ACC112 (cell line): ENCODE measurements around the gene TSPAN9.
A peak's percentile ranks its signal among the peaks of the same experiment; 100 is the strongest.

ENCODE experiments used
- H2AFZ ChIP-seq: fragments of 200-600 bp; sonication (generic); one replicate; pipeline ENCODE4 v1.6.0; 2017; ENCODE audit warnings: antibody characterized with exemption, low read length; ENCODE audit not compliant: unreplicated experiment
- H3K27ac ChIP-seq: fragments of 200-600 bp; sonication (generic); 2 replicates; pipeline ENCODE4 v1.5.1; 2014; ENCODE audit warnings: low read depth, mild to moderate bottlenecking, antibody characterized with exemption, low read length, moderate library complexity
- H3K27me3 ChIP-seq: fragments of 200-600 bp; sonication (generic); 2 replicates; pipeline ENCODE4 v1.6.1; 2014; ENCODE audit warnings: mild to moderate bottlenecking, antibody characterized with exemption, low read length, moderate library complexity, mixed read lengths; ENCODE audit not compliant: insufficient read depth
- H3K36me3 ChIP-seq: fragments of 200-600 bp; sonication (generic); 2 replicates; pipeline ENCODE4 v1.6.1; 2016; ENCODE audit warnings: mild to moderate bottlenecking, antibody characterized with exemption, low read length, moderate library complexity, mixed read lengths; ENCODE audit not compliant: insufficient read depth
- H3K4me1 ChIP-seq: fragments of 200-600 bp; sonication (generic); one replicate; pipeline ENCODE4 v1.6.1; 2016; ENCODE audit warnings: low read length, mixed read lengths; ENCODE audit not compliant: insufficient read depth, unreplicated experiment, control insufficient read depth
- H3K4me3 ChIP-seq: fragments of 200-600 bp; sonication (generic); 2 replicates; pipeline ENCODE4 v1.5.1; 2014; ENCODE audit warnings: mild to moderate bottlenecking, low read depth, low read length
- H3K79me2 ChIP-seq: fragments of 200-600 bp; sonication (generic); one replicate; pipeline ENCODE4 v1.6.0; 2016; ENCODE audit warnings: low read length; ENCODE audit not compliant: control insufficient read depth, unreplicated experiment, insufficient read depth

Gene TSPAN9

DNA sequence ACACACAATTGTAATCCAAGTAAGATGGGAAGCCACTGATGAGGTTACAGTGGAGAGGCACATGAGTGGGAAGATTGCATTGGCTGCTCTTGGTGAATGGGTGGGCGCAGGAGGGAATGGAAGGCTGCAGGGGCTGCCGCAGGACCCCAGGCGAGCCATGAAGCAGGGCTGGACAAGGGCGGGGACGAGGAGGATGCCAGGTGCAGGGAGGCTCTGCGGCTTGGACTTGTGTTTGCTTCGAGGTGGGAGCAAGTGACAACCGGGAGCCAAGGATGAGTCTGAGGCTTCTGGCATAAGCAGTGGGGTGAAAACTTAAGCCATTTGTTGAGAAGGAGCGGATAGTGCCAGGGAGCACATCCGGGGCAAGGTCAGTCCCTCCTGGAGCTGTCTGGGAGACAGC, 115.0 kb downstream of the TSPAN9 start:
- H3K4me1 ChIP-seq = no peaks in the 10 kb centered on the region
- no peaks in the 10 kb centered on the region for H3K36me3 ChIP-seq
- H3K4me3 ChIP-seq = no peak overlapping the region
- no peak overlapping the region for H2AFZ ChIP-seq
- peaks cover 10% of the 10 kb centered on the region for H3K27me3 ChIP-seq
- no peak overlapping the region for H3K27ac ChIP-seq
- no peaks in the 10 kb centered on the region for H3K79me2 ChIP-seq

DNA sequence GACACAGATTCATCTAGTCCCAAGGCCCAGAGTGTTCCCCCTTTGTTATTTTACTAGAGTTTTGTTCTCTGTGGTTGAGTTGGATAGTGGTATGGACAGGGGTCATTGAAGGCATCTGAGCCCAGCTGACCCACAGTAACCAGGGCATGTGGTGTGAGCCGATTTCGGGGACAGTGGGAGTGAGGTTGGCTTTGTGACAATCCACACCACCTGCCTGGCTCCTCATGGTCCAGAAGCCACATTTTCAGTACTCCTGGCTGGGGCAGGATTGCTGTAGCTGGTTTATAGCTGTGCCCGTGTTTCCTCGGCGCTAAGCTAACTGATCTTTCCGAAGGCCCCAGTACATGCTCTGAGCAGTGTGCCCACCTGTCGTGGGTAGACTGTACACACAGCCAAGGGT, 116.0 kb downstream of the TSPAN9 start:
- Histone ChIP-seq H3K36me3 (no peaks in the 10 kb centered on the region), H3K27me3 (peaks cover 10% of the 10 kb centered on the region), H3K79me2 (no peaks in the 10 kb centered on the region), H3K4me1 (no peaks in the 10 kb centered on the region), H2AFZ (no peak overlapping the region), H3K4me3 (no peak overlapping the region), H3K27ac (no peak overlapping the region)

DNA sequence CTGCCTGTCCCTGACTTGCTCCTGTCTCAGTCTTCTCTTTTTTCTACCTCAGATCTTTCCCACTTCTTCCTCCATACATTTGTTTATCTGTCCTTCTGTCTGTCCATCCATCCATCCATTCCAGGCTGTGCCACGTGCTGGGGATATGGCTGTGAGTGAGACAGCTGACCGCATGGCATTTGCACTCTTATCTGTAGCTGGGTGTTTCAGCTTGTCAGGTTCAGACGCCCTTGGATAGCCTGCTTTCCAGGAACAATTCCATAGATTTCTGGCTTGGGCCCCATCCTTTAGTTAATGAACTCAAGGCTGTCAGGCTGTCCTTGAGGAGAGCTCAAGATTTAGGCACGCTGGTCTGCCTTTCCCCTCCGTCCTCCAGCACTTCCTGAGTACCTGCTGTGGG, 116.6 kb downstream of the TSPAN9 start:
- H3K4me1 ChIP-seq = no peaks in the 10 kb centered on the region
- no peak overlapping the region for H3K4me3 ChIP-seq
- no peaks in the 10 kb centered on the region for H3K79me2 ChIP-seq
- H3K27ac ChIP-seq = no peak overlapping the region
- no peak overlapping the region for H2AFZ ChIP-seq
- peaks cover 10% of the 10 kb centered on the region for H3K27me3 ChIP-seq
- no peaks in the 10 kb centered on the region for H3K36me3 ChIP-seq

DNA sequence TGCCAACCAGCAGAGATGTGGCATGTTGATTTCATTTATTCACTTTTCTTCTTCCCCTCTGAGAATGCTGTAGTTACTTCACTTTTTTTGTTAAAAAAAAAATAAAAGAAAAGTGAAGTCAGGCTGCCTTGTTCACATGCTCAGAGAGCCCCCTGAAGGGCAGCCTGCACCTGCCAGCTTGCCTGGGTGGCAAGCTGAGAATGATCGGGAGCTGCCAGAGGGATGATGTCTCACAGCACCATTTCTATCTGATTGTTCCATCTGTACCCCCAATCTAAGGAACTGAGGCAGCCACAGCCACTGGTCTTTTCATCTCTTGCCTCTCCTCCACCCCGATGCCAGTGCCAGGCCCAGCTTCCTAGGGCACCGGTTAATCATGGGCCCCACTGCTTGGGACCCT, 118.2 kb downstream of the TSPAN9 start:
- Histone ChIP-seq H3K4me1 (peaks cover 8% of the 10 kb centered on the region), H3K27ac (no peak overlapping the region), H2AFZ (no peak overlapping the region), H3K79me2 (no peaks in the 10 kb centered on the region), H3K36me3 (no peaks in the 10 kb centered on the region), H3K4me3 (no peak overlapping the region), H3K27me3 (peaks cover 23% of the 10 kb centered on the region)

DNA sequence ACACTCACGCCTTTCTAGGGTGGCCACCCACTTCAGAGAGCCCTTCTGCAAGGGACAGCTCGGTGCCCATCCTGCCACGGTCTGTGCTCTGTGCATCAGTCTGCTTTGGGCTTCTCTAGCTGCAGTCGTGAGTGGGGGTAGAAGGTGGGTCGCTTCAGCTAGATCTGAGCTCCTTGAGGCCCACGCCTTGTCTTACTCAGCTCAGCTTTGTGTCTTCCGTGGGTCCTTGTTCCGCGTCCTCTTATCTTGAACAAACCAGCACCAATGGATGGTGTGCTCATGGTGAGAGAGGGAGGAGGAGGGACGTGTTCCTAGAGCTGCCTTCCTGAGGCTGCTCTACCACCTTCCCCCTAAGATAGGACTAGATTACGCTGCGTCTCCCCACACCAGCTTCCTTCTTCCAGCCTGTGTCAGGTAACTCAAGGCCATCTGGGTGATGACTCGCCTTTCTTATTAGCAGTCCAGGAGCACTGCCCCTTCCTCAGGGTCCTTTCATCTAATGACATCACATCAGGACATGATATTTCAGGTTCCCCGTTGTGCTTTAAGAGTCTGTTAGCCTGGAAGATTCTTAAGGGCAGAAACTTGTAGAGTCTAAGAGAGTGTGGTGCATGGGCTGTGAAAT, 118.8 kb downstream of the TSPAN9 start:
- Histone ChIP-seq H3K4me1 (peaks cover 9% of the 10 kb centered on the region), H3K27me3 (peaks cover 25% of the 10 kb centered on the region), H3K27ac (no peak overlapping the region)

DNA sequence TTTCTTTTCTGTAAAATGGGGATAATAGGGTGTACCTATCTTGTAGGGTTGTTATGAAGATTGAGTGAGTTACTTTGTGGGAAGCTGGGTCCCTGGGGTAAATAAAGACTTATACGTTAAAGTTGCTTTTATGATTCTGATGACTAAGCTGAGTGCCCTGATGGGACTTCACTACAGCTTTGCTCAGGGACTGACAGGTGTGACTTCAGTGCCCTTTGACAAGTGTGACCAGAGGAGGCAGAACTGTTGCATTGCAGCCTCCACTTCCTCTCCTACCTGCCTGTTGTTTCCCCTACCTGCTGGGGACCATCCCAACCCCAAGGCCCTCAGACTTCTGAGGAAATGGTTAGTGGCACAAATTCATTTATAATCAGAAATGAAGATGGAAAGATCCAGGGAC, 119.3 kb downstream of the TSPAN9 start:
- H3K27ac ChIP-seq = no peak overlapping the region
- no peak overlapping the region for H3K4me3 ChIP-seq
- no peaks in the 10 kb centered on the region for H3K79me2 ChIP-seq
- H3K27me3 ChIP-seq = peaks cover 30% of the 10 kb centered on the region
- no peaks in the 10 kb centered on the region for H3K36me3 ChIP-seq
- H3K4me1 ChIP-seq = peaks cover 14% of the 10 kb centered on the region
- no peak overlapping the region for H2AFZ ChIP-seq

More for the DNA sequence above, 118.8 kb downstream of the TSPAN9 start:
- Histone ChIP-seq H2AFZ (no peak overlapping the region), H3K36me3 (no peaks in the 10 kb centered on the region), H3K4me3 (no peak overlapping the region), H3K79me2 (no peaks in the 10 kb centered on the region)

DNA sequence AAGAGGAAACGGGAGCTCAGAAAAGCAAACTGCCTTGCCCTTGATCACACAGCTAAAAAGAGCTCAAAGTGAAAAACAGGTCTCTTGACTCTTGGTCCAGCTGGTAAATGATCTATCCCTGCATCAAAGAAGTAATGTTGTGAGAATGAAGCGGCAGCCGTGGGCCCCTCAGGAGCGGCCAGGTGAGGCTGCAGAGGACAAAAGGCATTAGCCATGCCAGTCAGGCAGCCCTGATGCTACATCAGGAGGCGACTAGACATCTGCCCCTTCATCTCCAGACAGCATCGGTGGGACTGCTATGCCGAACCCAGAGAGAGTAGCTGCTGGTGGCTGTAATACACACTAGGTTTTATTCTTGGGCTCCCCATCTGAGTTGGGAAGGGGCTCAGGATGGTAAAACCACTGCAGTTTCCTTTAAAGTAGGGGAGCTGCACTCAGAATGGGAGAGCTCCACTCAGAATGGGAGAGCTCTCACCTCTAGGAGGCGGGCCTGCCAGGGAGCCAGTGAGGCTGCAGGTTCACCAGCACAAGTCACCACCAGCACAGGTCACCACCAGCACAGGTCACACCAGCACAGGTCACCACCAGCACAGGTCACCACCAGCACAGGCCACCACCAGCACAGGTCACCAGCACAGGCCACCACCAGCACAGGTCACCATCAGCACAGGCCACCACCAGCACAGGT, 120.1 kb downstream of the TSPAN9 start:
- Histone ChIP-seq H3K79me2 (no peaks in the 10 kb centered on the region), H3K27ac (no peak overlapping the region)

DNA sequence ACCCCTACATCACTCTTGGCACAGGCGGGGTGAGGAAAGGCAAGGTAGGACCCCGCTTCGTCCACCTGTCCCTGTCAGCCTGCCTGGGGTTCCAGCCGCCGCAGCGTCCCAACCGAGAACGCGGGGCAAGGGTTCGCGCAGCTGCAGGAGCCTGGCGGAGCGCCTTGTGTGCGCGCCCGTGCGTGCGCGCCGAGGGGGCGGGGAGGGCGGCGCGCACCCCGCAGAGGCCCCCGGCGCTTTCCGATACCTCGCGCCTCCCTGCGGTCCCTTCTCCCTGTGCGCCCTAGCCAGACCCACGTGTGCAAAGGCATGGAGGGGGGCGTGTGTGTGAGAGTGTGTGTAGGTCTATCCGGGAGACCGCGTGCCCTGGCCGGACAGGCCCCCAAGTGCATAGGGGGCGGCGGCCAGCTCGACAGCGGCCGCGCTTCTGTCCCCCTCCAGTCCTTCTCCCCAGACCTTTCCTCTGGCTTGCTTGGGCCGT, 122.4 kb downstream of the TSPAN9 start:
- no peaks in the 10 kb centered on the region for H3K36me3 ChIP-seq
- peaks cover 37% of the 10 kb centered on the region for H3K27me3 ChIP-seq
- H2AFZ ChIP-seq = peak overlapping the region; percentile 27
- peaks cover 14% of the 10 kb centered on the region for H3K4me1 ChIP-seq
- peak overlapping the region; percentile 80 for H3K4me3 ChIP-seq
- H3K79me2 ChIP-seq = no peaks in the 10 kb centered on the region
- no peak overlapping the region for H3K27ac ChIP-seq

More for the DNA sequence above, 120.1 kb downstream of the TSPAN9 start:
- Histone ChIP-seq H2AFZ (no peak overlapping the region), H3K27me3 (peaks cover 38% of the 10 kb centered on the region), H3K4me1 (peaks cover 14% of the 10 kb centered on the region), H3K36me3 (no peaks in the 10 kb centered on the region), H3K4me3 (no peak overlapping the region)

DNA sequence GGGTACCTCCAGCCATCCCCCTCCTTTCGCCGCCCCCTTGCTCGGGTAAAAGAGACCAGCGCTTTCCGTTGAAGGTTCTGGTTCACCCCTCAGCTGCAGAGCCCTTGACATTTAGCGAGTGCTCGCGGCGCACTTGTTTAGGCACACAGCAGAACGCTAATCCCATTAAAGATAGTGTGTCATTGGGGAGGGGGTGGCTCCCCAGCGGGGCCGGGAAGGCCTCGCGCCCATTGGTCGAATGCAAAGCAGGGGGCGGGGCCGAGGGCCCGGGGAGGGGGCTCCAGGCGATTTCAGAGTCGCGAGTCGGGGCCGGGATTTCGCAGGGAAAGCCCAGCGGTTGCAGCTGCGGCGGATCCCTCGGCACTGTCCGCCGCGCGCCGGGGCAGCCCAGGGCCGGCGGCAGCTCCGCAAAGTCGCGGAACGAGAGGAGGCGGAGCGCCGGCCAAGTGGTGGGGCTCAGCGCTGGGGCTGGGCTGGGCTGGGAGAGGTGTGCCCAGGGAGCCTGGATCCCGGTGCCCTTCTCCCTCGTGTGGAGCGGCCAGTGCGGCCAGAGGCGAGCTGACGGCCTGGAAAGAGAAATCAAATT, 122.9 kb downstream of the TSPAN9 start:
- no peaks in the 10 kb centered on the region for H3K36me3 ChIP-seq
- H3K4me3 ChIP-seq = peak overlapping the region; percentile 80
- H3K79me2 ChIP-seq = no peaks in the 10 kb centered on the region
- H3K27ac ChIP-seq = no peak overlapping the region
- peaks cover 37% of the 10 kb centered on the region for H3K27me3 ChIP-seq
- peak overlapping the region; percentile 27 for H2AFZ ChIP-seq
- peaks cover 14% of the 10 kb centered on the region for H3K4me1 ChIP-seq

DNA sequence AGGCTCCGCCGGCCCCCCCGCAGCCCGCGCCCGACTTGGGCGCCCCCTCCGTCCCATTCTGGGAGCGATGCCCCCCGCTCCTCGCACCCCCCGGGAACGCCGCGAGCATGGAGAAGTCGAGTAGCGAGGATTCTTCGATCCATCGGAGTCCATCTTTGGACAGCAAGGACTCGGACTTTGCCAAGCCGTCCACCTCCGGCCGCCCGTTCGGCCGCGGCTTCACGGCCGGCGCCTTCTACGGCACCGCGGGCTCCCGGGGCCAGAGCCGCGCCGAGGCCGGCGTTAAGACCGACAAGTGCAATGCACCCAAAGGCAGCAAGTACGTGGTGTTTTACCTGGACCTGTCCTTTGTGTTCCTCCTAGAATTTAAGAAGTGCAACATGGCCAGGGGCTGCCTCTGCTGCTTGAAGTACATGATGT, 123.6 kb downstream of the TSPAN9 start:
- Histone ChIP-seq H3K36me3 (no peaks in the 10 kb centered on the region), H3K4me1 (peaks cover 14% of the 10 kb centered on the region), H3K27ac (no peak overlapping the region), H3K27me3 (peaks cover 35% of the 10 kb centered on the region), H2AFZ (no peak overlapping the region), H3K79me2 (no peaks in the 10 kb centered on the region), H3K4me3 (peak overlapping the region; percentile 80)
